NB4 (cell line): Measurements from ENCODE around the gene NDUFA6.

Source experiments
- CTCF ChIP-seq: IDR thresholded peaks from one replicate; pipeline ENCODE4 v1.5.1; 2012; ENCODE audit warnings: low read depth, low read length
- POLR2A ChIP-seq: IDR thresholded peaks from 2 replicates; pipeline ENCODE4 v1.6.1; 2011; ENCODE audit warnings: mild to moderate bottlenecking; ENCODE audit not compliant: insufficient read length; ENCODE audit errors: extremely low read depth

GRCh38 chr22:42078469-42079318, 11.9 kb downstream of the NDUFA6 start:
- TF ChIP-seq CTCF (no peak), POLR2A (no peak)
